GM18517 (cell line): ENCODE results near the gene PITX1.
"Not testable (repeated sequence)": the region's sequence is repeated elsewhere in the genome, so short reads cannot be mapped to it uniquely, and the experiment has no call there.

Experiments used
- ATAC-seq: cut with Tn5 transposase; IDR thresholded peaks from one replicate; pipeline ENCODE4 v1.9.1; 2021; ENCODE audit warnings: mild to moderate bottlenecking, moderate library complexity; ENCODE audit not compliant: unreplicated experiment

Gene PITX1

DNA sequence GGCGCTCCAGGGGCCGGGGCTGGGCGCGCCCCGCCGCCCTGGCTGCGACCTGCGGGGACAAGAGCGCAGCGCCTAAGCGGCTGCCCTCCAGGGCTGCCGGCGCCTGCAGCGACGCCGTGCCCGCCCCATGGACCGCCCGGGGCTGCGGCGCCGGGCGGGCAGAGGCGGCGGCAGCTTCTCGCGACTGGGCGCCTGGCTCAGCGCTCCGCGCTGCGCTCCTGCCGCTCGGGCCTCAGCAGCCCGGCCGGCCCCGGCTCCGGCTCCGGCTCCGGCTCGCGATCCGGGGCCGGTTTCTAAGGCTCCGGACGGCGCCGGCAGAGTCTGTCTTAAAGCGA lies at the start of gene PITX1:
TSS of gene PITX1 (minus strand) at position 328 of the 335 bp plus-strand sequence. CDS start 347 bp downstream, outside the sequence.
- ATAC-seq, result no peak

- ATAC-seq, result not testable (repeated sequence)
Measured at GRCh38 chr5:135083334-135083733, 49.3 kb upstream of the PITX1 start.

- ATAC-seq, result no peak
Measured at GRCh38 chr5:135081240-135081639, 47.2 kb upstream of the PITX1 start.

DNA sequence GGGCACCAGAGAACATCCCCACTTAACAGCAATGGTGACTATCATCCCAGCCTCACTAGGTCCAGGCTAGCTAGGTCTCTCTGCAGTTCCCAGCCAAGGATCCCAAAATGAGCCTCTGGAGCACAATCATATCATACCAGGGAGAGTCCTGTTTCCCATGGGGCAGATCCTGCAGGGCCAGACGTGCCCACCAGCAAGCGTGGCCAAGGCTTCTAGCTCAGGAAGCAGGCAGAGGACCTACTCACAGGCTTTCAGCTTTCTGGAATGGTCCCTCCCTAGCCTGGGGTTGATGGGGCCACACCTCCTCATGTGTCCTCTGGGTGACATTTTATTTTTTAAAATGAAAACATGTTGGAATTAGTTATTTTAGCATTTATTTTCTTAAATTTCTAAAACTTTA lies 45.7 kb upstream of the PITX1 start:
- ATAC-seq, result no peak

DNA sequence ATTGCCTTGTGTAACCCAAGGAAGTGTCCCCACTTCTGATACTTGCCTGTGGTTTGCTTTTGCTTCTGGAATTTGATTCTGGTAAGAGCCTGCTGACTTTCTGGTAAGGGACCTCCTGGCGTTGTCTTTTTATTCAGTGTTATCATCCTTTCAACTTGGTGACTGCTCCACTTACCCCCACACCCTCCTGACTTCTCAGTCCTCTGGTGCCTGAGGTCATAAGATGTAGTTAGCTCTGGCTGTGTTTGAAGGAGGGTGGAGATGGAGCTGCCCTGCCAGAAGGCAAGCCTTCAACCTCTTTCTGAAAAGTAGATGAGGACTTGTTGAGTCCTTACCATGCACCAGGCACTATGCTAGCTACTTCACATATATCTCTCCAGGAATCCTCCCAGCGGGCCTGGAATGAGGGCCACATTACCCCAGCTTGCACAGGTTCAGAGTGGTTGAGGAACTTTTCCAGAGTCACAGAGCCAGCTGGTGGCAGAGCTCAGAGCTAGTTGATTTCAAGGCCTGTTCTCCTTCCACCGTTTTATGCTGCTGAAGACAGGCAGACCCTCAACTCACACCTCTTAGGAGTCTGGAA lies 45.2 kb upstream of the PITX1 start:
- ATAC-seq, result no peak

DNA sequence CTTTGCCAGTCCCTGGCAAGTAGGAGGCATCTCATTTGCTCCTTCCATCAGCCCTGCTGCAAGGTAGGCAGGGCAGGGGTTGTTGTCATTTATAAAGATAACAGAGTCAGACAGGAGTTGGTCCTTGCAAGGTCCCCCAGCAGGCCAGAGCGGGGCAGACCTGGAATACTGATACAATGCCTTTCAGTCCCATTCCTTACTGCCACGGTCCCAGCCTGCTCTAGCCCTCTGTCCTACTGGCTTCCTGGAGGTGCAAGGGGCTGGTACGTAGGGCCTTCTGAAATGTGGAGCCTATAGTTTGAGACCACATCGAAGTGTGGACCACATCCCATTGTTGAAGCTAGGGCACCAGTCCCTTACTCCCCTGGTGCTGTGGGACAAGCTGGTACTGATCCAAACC lies 42.8 kb upstream of the PITX1 start:
- ATAC-seq, result no peak

- ATAC-seq, result no peak
Measured at GRCh38 chr5:135076051-135076491, 42.0 kb upstream of the PITX1 start.

DNA sequence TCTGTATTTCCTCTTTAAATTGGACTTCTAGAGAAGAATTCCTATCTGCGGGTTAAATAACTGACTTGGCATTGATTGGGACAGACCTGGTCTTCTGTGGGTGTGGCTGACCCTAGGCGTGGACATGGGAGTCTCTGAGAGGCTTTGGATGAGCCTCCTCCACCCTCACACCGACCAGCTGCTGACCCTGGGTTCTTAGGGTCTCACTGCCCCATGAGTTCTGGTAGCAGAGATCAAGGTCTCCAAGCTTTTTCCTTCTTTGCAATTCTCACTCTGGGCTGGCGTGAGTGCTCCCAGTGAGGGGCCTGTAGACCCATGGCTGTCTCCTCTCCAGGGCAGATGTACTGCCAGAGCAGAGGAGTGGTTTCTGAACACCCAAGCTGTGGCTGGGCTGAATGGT lies 41.6 kb upstream of the PITX1 start:
- ATAC-seq, result no peak

DNA sequence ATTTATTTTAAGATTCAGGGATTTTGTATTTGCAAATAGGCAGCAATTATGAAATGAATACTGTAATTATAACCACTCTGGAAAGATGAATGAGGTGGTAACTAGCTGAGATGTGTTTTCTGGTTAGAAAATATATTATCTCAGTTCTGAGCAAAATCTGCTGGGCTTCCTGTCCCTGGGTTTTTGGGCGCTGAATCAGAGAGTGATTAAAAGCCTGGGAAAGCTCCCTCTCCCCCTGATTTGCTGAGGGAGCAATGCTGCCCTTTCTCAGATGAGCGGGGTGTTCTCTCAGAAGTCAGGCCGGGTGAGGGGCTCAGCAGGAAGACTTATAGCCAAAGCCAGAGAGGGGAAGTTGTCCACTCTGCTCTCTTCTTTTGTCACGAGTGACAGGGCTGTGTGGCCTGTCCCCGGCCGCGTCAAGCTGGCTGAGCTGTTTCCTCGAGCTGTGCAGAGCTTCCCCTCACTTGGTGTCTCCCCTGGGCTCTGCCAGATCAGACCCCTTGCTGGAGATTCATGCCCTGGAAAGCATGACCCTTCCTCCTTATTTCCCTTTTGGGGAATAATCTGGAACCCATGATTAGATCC lies 39.8 kb upstream of the PITX1 start:
- no peak for ATAC-seq

DNA sequence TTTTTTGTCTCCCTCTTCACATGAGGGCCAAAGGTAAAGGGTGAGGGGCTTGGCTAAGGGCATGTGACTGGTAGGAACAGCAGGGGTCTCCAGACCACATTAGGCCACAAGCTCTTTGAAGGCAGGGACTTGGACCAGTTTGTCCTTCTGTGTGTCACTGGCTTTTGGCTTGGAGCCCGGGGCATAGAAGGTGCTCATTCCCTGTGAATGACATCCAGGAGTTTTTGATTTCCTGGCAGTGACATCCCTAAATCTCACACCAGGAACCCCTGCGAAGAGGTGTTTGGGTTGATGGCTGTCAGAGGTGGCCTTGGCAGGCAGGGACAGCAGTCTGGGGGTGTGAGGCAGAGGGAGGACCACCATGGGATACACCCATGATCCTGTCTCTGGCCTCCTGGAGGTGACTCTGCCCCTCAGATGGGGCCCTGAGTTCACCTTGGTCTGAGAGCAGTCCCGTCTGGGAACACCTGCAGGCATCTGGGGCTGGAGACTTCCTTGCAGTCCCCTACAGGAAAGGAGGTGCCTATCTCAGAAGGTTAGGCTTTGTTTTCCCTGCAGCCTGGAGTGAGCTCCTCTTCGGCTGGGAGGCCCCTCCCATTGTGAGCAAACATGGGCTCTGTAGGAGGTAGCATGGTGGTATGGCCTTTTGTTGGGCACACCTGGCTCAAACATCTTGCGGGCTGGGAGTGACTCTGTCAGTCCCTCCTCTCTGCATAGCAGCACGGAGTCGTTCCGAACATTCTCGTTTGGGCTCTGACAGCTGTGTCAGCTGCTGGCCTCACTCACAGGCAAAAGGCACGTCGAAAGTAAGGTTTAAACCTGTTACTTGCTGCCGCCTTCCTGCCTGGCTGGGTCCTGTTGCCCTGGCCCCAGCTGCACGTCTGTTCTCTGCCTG lies 38.6 kb upstream of the PITX1 start:
- ATAC-seq, result no peak

- ATAC-seq, result no peak
Measured at GRCh38 chr5:135071311-135071710, 37.3 kb upstream of the PITX1 start.

GRCh38 chr5:135069895-135070657 lies 36.0 kb upstream of the PITX1 start:
- no peak for ATAC-seq

DNA sequence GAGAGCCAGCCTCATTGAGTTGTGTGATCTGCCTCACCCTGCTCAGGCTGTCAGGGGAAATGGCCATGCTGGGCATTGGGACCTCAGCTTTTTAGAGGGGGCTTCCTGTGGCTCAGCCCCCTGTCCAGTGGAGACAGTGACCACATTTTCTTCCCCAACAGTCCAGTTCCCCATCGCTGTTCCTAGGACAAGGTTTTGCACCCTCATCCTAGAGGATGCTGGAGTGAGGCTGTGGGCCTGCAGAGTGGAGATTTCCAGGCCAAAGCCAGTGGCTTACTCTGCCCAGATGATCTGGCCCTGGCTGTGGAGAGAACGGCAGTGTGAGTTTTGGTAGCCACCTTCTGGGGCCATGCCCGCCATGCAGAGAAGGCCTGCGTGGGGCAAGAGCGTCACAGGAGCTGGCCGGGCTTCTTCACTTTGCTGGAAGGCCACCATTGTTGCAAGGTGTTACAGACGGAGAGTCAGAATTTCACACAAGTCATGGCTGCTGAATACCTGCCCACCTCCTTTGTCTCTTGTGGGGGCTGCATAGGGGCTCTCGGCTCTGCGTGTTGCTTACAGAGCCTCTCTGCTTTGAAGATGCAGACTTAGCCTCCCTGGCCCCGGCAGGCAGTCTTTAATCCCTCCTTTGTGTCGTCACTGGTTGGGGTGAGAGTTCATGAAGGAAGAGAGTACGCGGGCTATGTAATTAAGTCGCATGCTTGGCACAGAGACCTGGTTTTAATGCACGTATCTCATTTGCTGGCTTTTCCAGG lies 35.2 kb upstream of the PITX1 start:
- ATAC-seq, result no peak

DNA sequence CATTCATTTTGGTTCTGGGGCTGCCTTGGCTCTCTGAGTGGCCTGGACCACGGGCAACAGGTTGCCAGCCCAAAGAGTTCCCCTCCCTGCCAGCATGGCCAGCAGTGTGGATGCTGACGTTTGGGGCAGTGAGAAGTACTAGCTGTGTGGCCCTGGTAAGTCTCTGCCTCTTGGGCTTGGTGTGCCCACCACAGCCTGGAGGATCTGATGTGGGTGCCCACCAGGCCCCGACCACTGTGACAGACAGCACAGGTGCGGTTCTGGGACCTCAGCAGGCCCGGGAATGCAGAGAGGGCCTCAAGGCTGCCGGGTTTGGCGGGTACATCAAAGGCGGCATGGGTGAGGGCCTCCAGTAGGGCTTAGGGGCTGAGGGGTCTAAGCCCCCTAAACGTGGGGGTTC lies 33.6 kb upstream of the PITX1 start:
- no peak for ATAC-seq

DNA sequence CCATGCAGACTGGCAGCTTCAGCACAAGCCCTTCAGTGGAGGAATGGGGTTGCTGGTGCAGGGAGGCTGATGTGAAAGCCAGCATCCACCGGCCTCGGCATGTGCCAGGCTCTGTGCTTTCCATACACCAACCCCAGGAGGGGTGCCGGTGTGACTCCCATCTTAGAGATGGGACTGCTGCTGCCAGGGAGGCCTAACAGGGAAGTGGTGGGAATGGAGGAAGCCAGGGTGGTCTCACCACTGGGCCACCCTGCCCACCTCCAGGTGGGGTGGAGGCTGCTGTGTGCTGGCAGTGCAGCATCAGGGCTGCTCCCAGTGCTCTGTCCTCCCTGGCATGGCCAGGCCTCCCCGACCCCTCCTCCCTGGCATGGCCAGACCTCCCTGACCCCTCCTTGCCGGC lies 32.8 kb upstream of the PITX1 start:
- ATAC-seq, result no peak

GRCh38 chr5:135065306-135066265 lies 31.6 kb upstream of the PITX1 start:
- ATAC-seq, result no peak

DNA sequence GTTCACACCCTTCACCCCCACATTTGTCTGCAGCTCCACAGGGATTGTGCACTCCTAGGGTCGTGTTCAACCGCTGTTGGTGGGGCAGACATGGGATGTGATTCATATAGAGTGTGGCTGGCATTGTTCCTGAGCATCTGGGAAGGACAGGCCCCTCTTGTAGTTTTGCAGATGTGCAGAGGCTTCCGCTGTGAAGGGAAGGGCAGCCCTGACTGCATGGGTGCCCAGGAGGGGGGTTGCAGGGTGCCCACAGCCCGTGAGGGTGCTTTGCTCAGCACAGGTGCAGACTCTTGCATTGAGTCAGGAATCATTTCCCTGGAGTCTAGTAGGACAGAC lies 30.2 kb upstream of the PITX1 start:
- ATAC-seq, result no peak

GRCh38 chr5:135063511-135064234 lies 29.6 kb upstream of the PITX1 start:
- ATAC-seq, result no peak

- ATAC-seq, result no peak
Measured at GRCh38 chr5:135063056-135063445, 29.0 kb upstream of the PITX1 start.
